HEK293 (cell line): ENCODE results near the gene FUBP1.

Experiments
- CTCF ChIA-PET: fragments of 350-600 bp; formaldehyde crosslinking; extraction: SDS; loops from one replicate; lab custom pipeline; 2021; ENCODE audit warnings: antibody characterized with exemption; lab: Yijun Ruan, JAX
- POLR2A ChIA-PET: fragments of 300-600 bp; formaldehyde crosslinking; extraction: SDS; loops from one replicate; lab custom pipeline; 2020; ENCODE audit warnings: antibody characterized with exemption, inconsistent platforms; lab: Yijun Ruan, JAX
- H3K27ac ChIP-seq: fragments of 200-500 bp; sonication (Bioruptor generic); 2 replicates; pipeline ENCODE4 v1.5.1; 2014; ENCODE audit warnings: low read depth, low read length, control low read depth, inconsistent platforms; ENCODE audit errors: extremely low read depth
- H3K36me3 ChIP-seq, 2 experiments: fragments of 200-500 bp in 1 of 2; sonication (Bioruptor generic) in 1 of 2; 1 replicate in 1 of 2; 2 replicates in 1 of 2; pipeline ENCODE4 v1.5.1; 2014 to 2017; ENCODE audit warnings: inconsistent platforms in 2 of 2, low read length in 2 of 2; ENCODE audit not compliant: control insufficient read depth in 2 of 2, insufficient read depth in 1 of 2
- H3K4me1 ChIP-seq: fragments of 200-500 bp; sonication (Bioruptor generic); 2 replicates; pipeline ENCODE4 v1.5.1; 2014; ENCODE audit warnings: mild to moderate bottlenecking, low read length, inconsistent platforms; ENCODE audit not compliant: control insufficient read depth, insufficient read depth
- H3K4me3 ChIP-seq: 2 replicates; pipeline ENCODE4 v1.5.1; 2011; ENCODE audit warnings: low read depth, mild to moderate bottlenecking, control low read depth, low read length, moderate library complexity
- H3K9me3 ChIP-seq: fragments of 200-500 bp; sonication (Bioruptor generic); 2 replicates; pipeline ENCODE4 v1.5.1; 2014; ENCODE audit warnings: low read depth, low read length, inconsistent platforms; ENCODE audit not compliant: control insufficient read depth, insufficient read depth
- CTCF ChIP-seq: fragments of 450-650 bp; formaldehyde crosslinking; IDR thresholded peaks from 2 replicates; pipeline ENCODE4 v1.5.1; 2016; ENCODE audit warnings: missing biosample characterization, missing genetic modification characterization
- GLI4 ChIP-seq: fragments of 450-650 bp; formaldehyde crosslinking; IDR thresholded peaks from 2 replicates; pipeline ENCODE4 v1.5.1; 2016; ENCODE audit warnings: missing biosample characterization, missing genetic modification characterization
- MYNN ChIP-seq: fragments of 450-650 bp; formaldehyde crosslinking; IDR thresholded peaks from 2 replicates; pipeline ENCODE4 v1.5.1; 2016; ENCODE audit warnings: missing biosample characterization, missing genetic modification characterization, borderline replicate concordance
- ZBTB49 ChIP-seq: fragments of 450-650 bp; formaldehyde crosslinking; IDR thresholded peaks from 2 replicates; pipeline ENCODE4 v1.5.1; 2016; ENCODE audit warnings: missing biosample characterization, missing genetic modification characterization, low read depth
- ZBTB8A ChIP-seq: fragments of 450-650 bp; formaldehyde crosslinking; IDR thresholded peaks from 2 replicates; pipeline ENCODE4 v1.5.1; 2016; ENCODE audit warnings: missing biosample characterization, missing genetic modification characterization
- ZFP37 ChIP-seq: fragments of 450-650 bp; formaldehyde crosslinking; IDR thresholded peaks from 2 replicates; pipeline ENCODE4 v1.5.1; 2016; ENCODE audit warnings: missing biosample characterization, missing genetic modification characterization
- ZFP69B ChIP-seq: fragments of 450-650 bp; formaldehyde crosslinking; IDR thresholded peaks from 2 replicates; pipeline ENCODE4 v1.5.1; 2016; ENCODE audit warnings: missing biosample characterization, missing genetic modification characterization
- ZNF221 ChIP-seq: fragments of 450-650 bp; formaldehyde crosslinking; IDR thresholded peaks from 2 replicates; pipeline ENCODE4 v1.5.1; 2017; ENCODE audit warnings: missing biosample characterization, missing genetic modification characterization, borderline replicate concordance
- ZNF24 ChIP-seq: fragments of 450-650 bp; formaldehyde crosslinking; IDR thresholded peaks from 2 replicates; pipeline ENCODE4 v1.5.1; 2016; ENCODE audit warnings: missing biosample characterization, missing genetic modification characterization
- ZNF292 ChIP-seq: fragments of 450-650 bp; formaldehyde crosslinking; IDR thresholded peaks from 2 replicates; pipeline ENCODE4 v1.5.1; 2016; ENCODE audit warnings: low read depth, missing biosample characterization, missing genetic modification characterization, borderline replicate concordance
- ZNF335 ChIP-seq: fragments of 450-650 bp; formaldehyde crosslinking; conservative IDR thresholded peaks from 2 replicates; pipeline ENCODE4 v1.5.1; 2016; ENCODE audit warnings: missing biosample characterization, missing genetic modification characterization
- ZNF398 ChIP-seq: fragments of 450-650 bp; formaldehyde crosslinking; IDR thresholded peaks from 2 replicates; pipeline ENCODE4 v1.5.1; 2017; ENCODE audit warnings: missing biosample characterization, missing genetic modification characterization
- ZNF423 ChIP-seq: fragments of 450-650 bp; formaldehyde crosslinking; IDR thresholded peaks from 2 replicates; pipeline ENCODE4 v1.5.1; 2016; ENCODE audit warnings: missing biosample characterization, missing genetic modification characterization
- ZNF549 ChIP-seq: fragments of 450-650 bp; IDR thresholded peaks from 2 replicates; pipeline ENCODE4 v1.5.1; 2018; ENCODE audit warnings: missing biosample characterization, missing genetic modification characterization, mild to moderate bottlenecking, inconsistent platforms, moderate library complexity
- ZNF558 ChIP-seq: fragments of 450-650 bp; formaldehyde crosslinking; IDR thresholded peaks from 2 replicates; pipeline ENCODE4 v1.5.1; 2016; ENCODE audit warnings: missing biosample characterization, missing genetic modification characterization
- ZNF560 ChIP-seq: fragments of 450-650 bp; formaldehyde crosslinking; IDR thresholded peaks from 2 replicates; pipeline ENCODE4 v1.5.1; 2017; ENCODE audit warnings: missing biosample characterization, missing genetic modification characterization, borderline replicate concordance
- ZNF600 ChIP-seq: fragments of 450-650 bp; formaldehyde crosslinking; IDR thresholded peaks from 2 replicates; pipeline ENCODE4 v1.5.1; 2016; ENCODE audit warnings: missing biosample characterization, missing genetic modification characterization
- ZNF629 ChIP-seq: fragments of 450-650 bp; formaldehyde crosslinking; IDR thresholded peaks from 2 replicates; pipeline ENCODE4 v1.5.1; 2017; ENCODE audit warnings: missing biosample characterization, missing genetic modification characterization
- ZNF654 ChIP-seq: fragments of 450-650 bp; formaldehyde crosslinking; IDR thresholded peaks from 2 replicates; pipeline ENCODE4 v1.5.1; 2016; ENCODE audit warnings: low read depth, missing biosample characterization, missing genetic modification characterization
- ZNF658 ChIP-seq: fragments of 450-650 bp; formaldehyde crosslinking; IDR thresholded peaks from 2 replicates; pipeline ENCODE4; 2016; ENCODE audit warnings: missing biosample characterization, missing genetic modification characterization
- ZNF670 ChIP-seq: fragments of 450-650 bp; formaldehyde crosslinking; IDR thresholded peaks from 2 replicates; pipeline ENCODE4 v1.5.1; 2016; ENCODE audit warnings: missing biosample characterization, missing genetic modification characterization, low read depth
- ZNF692 ChIP-seq: fragments of 450-650 bp; formaldehyde crosslinking; IDR thresholded peaks from 2 replicates; pipeline ENCODE4 v1.5.1; 2016; ENCODE audit warnings: missing biosample characterization, missing genetic modification characterization
- ZSCAN30 ChIP-seq: fragments of 450-650 bp; IDR thresholded peaks from 2 replicates; pipeline ENCODE4 v1.5.1; 2018; ENCODE audit warnings: missing biosample characterization, mild to moderate bottlenecking, missing genetic modification characterization, moderate library complexity

The FUBP1 gene

GRCh38 chr1:77905603-77906002 is 73.3 kb downstream of the FUBP1 start (continued):
- TF ChIP-seq ZNF292 (tag by site-specific recombination) = no peak
- TF ChIP-seq ZNF629 = no peak

GRCh38 chr1:77900687-77901293 is 78.1 kb downstream of the FUBP1 start:
- no peak overlapping the region for H3K27ac ChIP-seq
- no peak overlapping the region for H3K4me3 ChIP-seq
- no peak for TF ChIP-seq ZNF24 (tag by site-specific recombination)
- no peak for TF ChIP-seq ZBTB49 (tag by site-specific recombination)
- TF ChIP-seq ZFP37 = no peak
- no peak for TF ChIP-seq GLI4 (tag by site-specific recombination)
- TF ChIP-seq CTCF = peak; percentile 30; the same call in 1 of the 2 replicates
- TF ChIP-seq ZNF654 = peak; percentile 51
- no peak for TF ChIP-seq ZBTB8A (tag by site-specific recombination)
- no peak for TF ChIP-seq ZFP69B (tag by site-specific recombination)
- TF ChIP-seq, all 188 proteins: peak for 2
- H3K9me3 ChIP-seq = no peaks in the 10 kb centered on the region
- ChIA-PET POLR2A (interaction anchor here (0.6 to 1.4 kb wide), 2 partner anchors 13 to 232 kb away, joined by 4 read pairs; no protein-coding TSS in a partner anchor), CTCF (interaction anchor here (0.5 to 1.3 kb wide), 9 partner anchors 59 to 749 kb away, joined by 3 to 5 read pairs (median 3); no protein-coding TSS in a partner anchor)
- no peaks in the 10 kb centered on the region for H3K36me3 ChIP-seq
- no peaks in the 10 kb centered on the region for H3K4me1 ChIP-seq

- no peaks in the 10 kb centered on the region for H3K4me1 ChIP-seq
- CTCF ChIA-PET = interaction anchor here (0.6 to 1.3 kb wide), 11 partner anchors 58 to 1371 kb away, joined by 3 to 5 read pairs (median 3); no protein-coding TSS in a partner anchor
- POLR2A ChIA-PET = interaction anchor here (1.4 kb wide), 1 partner anchor 12 kb away, joined by 4 read pairs; no protein-coding TSS in a partner anchor
- TF ChIP-seq ZNF335 (tag by site-specific recombination) = no peak
- TF ChIP-seq ZNF221 = no peak
- TF ChIP-seq CTCF = no peak
- TF ChIP-seq MYNN (tag by site-specific recombination) = no peak
- no peak for TF ChIP-seq ZNF560 (tag by site-specific recombination)
- no peak for TF ChIP-seq ZNF423 (tag by site-specific recombination)
- TF ChIP-seq ZNF558 = no peak
- no peak for TF ChIP-seq ZNF692 (tag by site-specific recombination)
- TF ChIP-seq ZNF658 = no peak
- TF ChIP-seq ZNF670 (tag by site-specific recombination) = no peak
- TF ChIP-seq ZNF398 (tag by site-specific recombination) = no peak
- no peak for TF ChIP-seq ZNF600 (tag by site-specific recombination)
- no peak for TF ChIP-seq ZSCAN30 (tag by site-specific recombination)
- no peak for TF ChIP-seq ZNF549 (tag by site-specific recombination)
Observed at GRCh38 chr1:77899647-77900320, 79.1 kb downstream of the FUBP1 start.

More at GRCh38 chr1:77899647-77900320, 79.1 kb downstream of the FUBP1 start:
- no peak overlapping the region for H3K4me3 ChIP-seq
- no peak overlapping the region for H3K27ac ChIP-seq
- no peaks in the 10 kb centered on the region for H3K36me3 ChIP-seq
- H3K9me3 ChIP-seq = no peaks in the 10 kb centered on the region
